Measurements from ENCODE around the gene ZBTB44.

The ZBTB44 gene

GRCh38 chr11:130215531-130216220, 99.0 kb downstream of the ZBTB44 start:
- DNase-seq (ENCODE audit: low read depth): no peak

GRCh38 chr11:130214861-130215530, 99.7 kb downstream of the ZBTB44 start:
- DNase-seq (ENCODE audit: low read depth): no peak

GRCh38 chr11:130213979-130214281, 100.8 kb downstream of the ZBTB44 start:
- DNase-seq (ENCODE audit: low read depth): no peak

GRCh38 chr11:130213143-130213978, 101.4 kb downstream of the ZBTB44 start:
- peak; percentile 10 for DNase-seq (ENCODE audit: low read depth)

- DNase-seq (ENCODE audit: low read depth): no peak
These were observed 102.2 kb downstream of the ZBTB44 start for GRCh38 chr11:130212431-130212961.

GRCh38 chr11:130211781-130212401, 102.8 kb downstream of the ZBTB44 start:
- DNase-seq (ENCODE audit: low read depth): no peak

- no peak for DNase-seq (ENCODE audit: low read depth)
These were observed 103.6 kb downstream of the ZBTB44 start for GRCh38 chr11:130211144-130211543.

GRCh38 chr11:130209954-130210854, 104.5 kb downstream of the ZBTB44 start:
- DNase-seq (ENCODE audit: low read depth): no peak

GRCh38 chr11:130209128-130209932, 105.4 kb downstream of the ZBTB44 start:
- no peak for DNase-seq (ENCODE audit: low read depth)

GRCh38 chr11:130208241-130209127, 106.2 kb downstream of the ZBTB44 start:
- no peak for DNase-seq (ENCODE audit: low read depth)

- DNase-seq (ENCODE audit: low read depth): no peak
These were observed 108.6 kb downstream of the ZBTB44 start for GRCh38 chr11:130206141-130206540.

- DNase-seq (ENCODE audit: low read depth): no peak
These were observed 110.0 kb downstream of the ZBTB44 start for GRCh38 chr11:130204703-130205095.

- no peak for DNase-seq (ENCODE audit: low read depth)
These were observed 110.7 kb downstream of the ZBTB44 start for GRCh38 chr11:130203766-130204702.

GRCh38 chr11:130202818-130203689, 111.7 kb downstream of the ZBTB44 start:
- DNase-seq (ENCODE audit: low read depth): no peak

- no peak for DNase-seq (ENCODE audit: low read depth)
These were observed 112.5 kb downstream of the ZBTB44 start for GRCh38 chr11:130202009-130202817.

GRCh38 chr11:130201026-130201425, 113.7 kb downstream of the ZBTB44 start:
- DNase-seq (ENCODE audit: low read depth): no peak
